A204.1 (cell line): ENCODE data around the gene CD81.

Experiments
- FAIRE-seq: peaks from 2 replicates; lab custom pipeline; 2012; peaks lifted over from hg19 to GRCh38; lab: Jason Lieb, UNC

The CD81 gene

GRCh38 chr11:2377511-2378443 lies 667 bp downstream of the CD81 start:
- no peak for FAIRE-seq

GRCh38 chr11:2378527-2379210 lies 1.6 kb downstream of the CD81 start:
- no peak for FAIRE-seq

GRCh38 chr11:2379466-2380174 lies 2.5 kb downstream of the CD81 start:
- FAIRE-seq = no peak

GRCh38 chr11:2380396-2380795 lies 3.3 kb downstream of the CD81 start:
- no peak for FAIRE-seq

- FAIRE-seq = no peak
These were observed 3.8 kb downstream of the CD81 start for GRCh38 chr11:2380807-2381350.

GRCh38 chr11:2381494-2382128 lies 4.5 kb downstream of the CD81 start:
- no peak for FAIRE-seq

- FAIRE-seq = no peak
These were observed 5.0 kb downstream of the CD81 start for GRCh38 chr11:2382129-2382517.

GRCh38 chr11:2382936-2383851 lies 6.1 kb downstream of the CD81 start:
- FAIRE-seq = no peak

- FAIRE-seq = no peak
These were observed 7.0 kb downstream of the CD81 start for GRCh38 chr11:2383852-2384804.

- no peak for FAIRE-seq
These were observed 8.3 kb downstream of the CD81 start for GRCh38 chr11:2385156-2386151.

GRCh38 chr11:2386591-2386990 lies 9.5 kb downstream of the CD81 start:
- no peak for FAIRE-seq

GRCh38 chr11:2387266-2387987 lies 10.3 kb downstream of the CD81 start:
- FAIRE-seq = no peak

GRCh38 chr11:2388431-2389376 lies 11.6 kb downstream of the CD81 start:
- no peak for FAIRE-seq

GRCh38 chr11:2389377-2390026 lies 12.4 kb downstream of the CD81 start:
- no peak for FAIRE-seq

GRCh38 chr11:2390091-2390724 lies 13.1 kb downstream of the CD81 start:
- no peak for FAIRE-seq

- FAIRE-seq = no peak
These were observed 13.6 kb downstream of the CD81 start for GRCh38 chr11:2390725-2391151.
